ENCODE results near the gene UNC5A.
"Not testable (repeated sequence)": the region's sequence is repeated elsewhere in the genome, so short reads cannot be mapped to it uniquely, and the experiment has no call there.

UNC5A gene

DNA sequence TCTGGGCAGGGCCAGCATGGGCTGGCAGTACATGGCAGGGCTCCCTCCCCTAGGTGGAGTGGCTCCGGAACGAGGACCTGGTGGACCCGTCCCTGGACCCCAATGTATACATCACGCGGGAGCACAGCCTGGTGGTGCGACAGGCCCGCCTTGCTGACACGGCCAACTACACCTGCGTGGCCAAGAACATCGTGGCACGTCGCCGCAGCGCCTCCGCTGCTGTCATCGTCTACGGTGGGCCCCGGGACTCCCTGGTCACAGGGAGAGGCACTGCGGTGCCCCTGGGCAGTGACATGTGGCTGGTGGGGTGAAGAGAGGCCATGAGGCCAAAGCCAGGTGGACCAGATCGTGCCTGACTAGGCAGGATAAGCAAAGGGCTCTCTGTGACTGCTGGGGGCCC lies 58.4 kb downstream of the UNC5A start:
- Histone ChIP-seq H3K27ac (ENCODE audit: low read length) (no peak overlapping the region), H3K79me2 (ENCODE audit: insufficient read depth, low read length) (no peaks in the 10 kb centered on the region)
- no peak for ATAC-seq (ENCODE audit: insufficient read depth, low read depth)

GRCh38 chr5:176869501-176870109 lies 59.2 kb downstream of the UNC5A start:
- Histone ChIP-seq H3K4me1 (ENCODE audit: insufficient read depth, low read length) (no peaks in the 10 kb centered on the region), H3K4me3 (ENCODE audit: low read depth in 1 of 2, low read length in 2 of 2) (peak overlapping the region in 1 of 2 experiments; percentile 32; a peak in 1 of 4 replicates), H2AFZ (ENCODE audit: low read depth, low read length) (no peak overlapping the region), H4K20me1 (ENCODE audit: insufficient read depth, low read length) (no peaks in the 10 kb centered on the region), H3K27me3 (ENCODE audit: insufficient read depth, low read length, poor library complexity) (no peaks in the 10 kb centered on the region), H3K4me2 (ENCODE audit: insufficient read depth, low read length) (no peak overlapping the region), H3K27ac (ENCODE audit: low read length) (no peak overlapping the region), H3K36me3 (ENCODE audit: insufficient read depth, low read length) (no peaks in the 10 kb centered on the region), H3K79me2 (ENCODE audit: insufficient read depth, low read length) (no peaks in the 10 kb centered on the region), H3K9ac (ENCODE audit: low read depth, low read length) (no peak overlapping the region), H3K9me3 (ENCODE audit: insufficient read depth, low read length, severe bottlenecking) (peaks cover 34% of the 10 kb centered on the region)
- ATAC-seq (ENCODE audit: insufficient read depth, low read depth) (no peak), DNase-seq (no peak)
- TF ChIP-seq CTCF (IDR thresholded peaks at IDR 0.05; ENCODE audit: borderline replicate concordance, extremely low read depth, low read length, poor library complexity, severe bottlenecking) (no peak), EZH2 (IDR thresholded peaks at IDR 0.05; ENCODE audit: borderline replicate concordance, low read depth, low read length, severe bottlenecking) (no peak)

More for the DNA sequence above, 58.4 kb downstream of the UNC5A start:
- Histone ChIP-seq H3K9me3 (ENCODE audit: insufficient read depth, low read length, severe bottlenecking) (peaks cover 28% of the 10 kb centered on the region), H3K9ac (ENCODE audit: low read depth, low read length) (no peak overlapping the region), H3K27me3 (ENCODE audit: insufficient read depth, low read length, poor library complexity) (no peaks in the 10 kb centered on the region), H3K4me2 (ENCODE audit: insufficient read depth, low read length) (no peak overlapping the region), H3K36me3 (ENCODE audit: insufficient read depth, low read length) (no peaks in the 10 kb centered on the region), H3K4me3 (ENCODE audit: low read depth in 1 of 2, low read length in 2 of 2) (no peak overlapping the region), H4K20me1 (ENCODE audit: insufficient read depth, low read length) (no peaks in the 10 kb centered on the region), H2AFZ (ENCODE audit: low read depth, low read length) (no peak overlapping the region), H3K4me1 (ENCODE audit: insufficient read depth, low read length) (no peaks in the 10 kb centered on the region)
- no peak for TF ChIP-seq EZH2 (IDR thresholded peaks at IDR 0.05; ENCODE audit: borderline replicate concordance, low read depth, low read length, severe bottlenecking)
- no peak for TF ChIP-seq CTCF (IDR thresholded peaks at IDR 0.05; ENCODE audit: borderline replicate concordance, extremely low read depth, low read length, poor library complexity, severe bottlenecking)
- DNase-seq, result no peak

DNA sequence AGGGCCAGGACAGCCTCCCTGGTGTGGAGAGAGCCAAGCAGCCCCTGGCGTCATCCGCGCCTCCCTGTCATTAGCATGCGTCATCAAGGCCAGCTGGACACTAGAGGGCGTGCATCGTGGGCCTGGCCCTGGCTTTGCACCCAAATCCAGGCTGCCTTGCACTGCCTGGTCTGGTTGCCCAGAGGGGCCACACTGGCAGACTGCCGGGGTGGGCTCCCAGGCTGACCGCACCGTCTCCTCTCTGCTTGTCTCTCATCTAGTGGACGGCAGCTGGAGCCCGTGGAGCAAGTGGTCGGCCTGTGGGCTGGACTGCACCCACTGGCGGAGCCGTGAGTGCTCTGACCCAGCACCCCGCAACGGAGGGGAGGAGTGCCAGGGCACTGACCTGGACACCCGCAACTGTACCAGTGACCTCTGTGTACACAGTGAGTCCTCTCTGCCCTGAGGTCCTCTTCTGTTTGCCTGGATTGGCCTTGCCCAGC lies 59.8 kb downstream of the UNC5A start:
- Histone ChIP-seq H3K9ac (ENCODE audit: low read depth, low read length) (no peak overlapping the region), H3K4me2 (ENCODE audit: insufficient read depth, low read length) (no peak overlapping the region), H3K4me1 (ENCODE audit: insufficient read depth, low read length) (0 out of 2 replicates have a peak, but pooled peaks cover under 1% of the 10 kb centered on the region), H4K20me1 (ENCODE audit: insufficient read depth, low read length) (no peaks in the 10 kb centered on the region), H3K4me3 (ENCODE audit: low read depth in 1 of 2, low read length in 2 of 2) (peak overlapping the region in 1 of 2 experiments; percentile 32; a peak in 1 of 4 replicates), H3K36me3 (ENCODE audit: insufficient read depth, low read length) (no peaks in the 10 kb centered on the region), H3K79me2 (ENCODE audit: insufficient read depth, low read length) (no peaks in the 10 kb centered on the region), H2AFZ (ENCODE audit: low read depth, low read length) (no peak overlapping the region), H3K27me3 (ENCODE audit: insufficient read depth, low read length, poor library complexity) (peaks cover 5% of the 10 kb centered on the region), H3K27ac (ENCODE audit: low read length) (no peak overlapping the region), H3K9me3 (ENCODE audit: insufficient read depth, low read length, severe bottlenecking) (peaks cover 34% of the 10 kb centered on the region)
- no peak for ATAC-seq (ENCODE audit: insufficient read depth, low read depth)
- no peak for DNase-seq
- TF ChIP-seq EZH2 (IDR thresholded peaks at IDR 0.05; ENCODE audit: borderline replicate concordance, low read depth, low read length, severe bottlenecking) (no peak), CTCF (IDR thresholded peaks at IDR 0.05; ENCODE audit: borderline replicate concordance, extremely low read depth, low read length, poor library complexity, severe bottlenecking) (no peak)

GRCh38 chr5:176870644-176871043 lies 60.3 kb downstream of the UNC5A start:
- peaks cover 34% of the 10 kb centered on the region for H3K9me3 ChIP-seq (ENCODE audit: insufficient read depth, low read length, severe bottlenecking)
- not testable (repeated sequence) for H3K27ac ChIP-seq (ENCODE audit: low read length); H3K9ac ChIP-seq (ENCODE audit: low read depth, low read length); H4K20me1 ChIP-seq (ENCODE audit: insufficient read depth, low read length); H3K4me2 ChIP-seq (ENCODE audit: insufficient read depth, low read length); H3K36me3 ChIP-seq (ENCODE audit: insufficient read depth, low read length); H3K79me2 ChIP-seq (ENCODE audit: insufficient read depth, low read length); ATAC-seq (ENCODE audit: insufficient read depth, low read depth); DNase-seq; H2AFZ ChIP-seq (ENCODE audit: low read depth, low read length); H3K27me3 ChIP-seq (ENCODE audit: insufficient read depth, low read length, poor library complexity); H3K4me3 ChIP-seq (ENCODE audit: low read depth in 1 of 2, low read length in 2 of 2); H3K4me1 ChIP-seq (ENCODE audit: insufficient read depth, low read length)

- not testable (repeated sequence) for H3K4me2 ChIP-seq (ENCODE audit: insufficient read depth, low read length); H4K20me1 ChIP-seq (ENCODE audit: insufficient read depth, low read length); H3K79me2 ChIP-seq (ENCODE audit: insufficient read depth, low read length); H3K9ac ChIP-seq (ENCODE audit: low read depth, low read length); H2AFZ ChIP-seq (ENCODE audit: low read depth, low read length); H3K27ac ChIP-seq (ENCODE audit: low read length); H3K4me3 ChIP-seq (ENCODE audit: low read depth in 1 of 2, low read length in 2 of 2); ATAC-seq (ENCODE audit: insufficient read depth, low read depth); H3K36me3 ChIP-seq (ENCODE audit: insufficient read depth, low read length)
- Histone ChIP-seq H3K9me3 (ENCODE audit: insufficient read depth, low read length, severe bottlenecking) (peaks cover 34% of the 10 kb centered on the region), H3K27me3 (ENCODE audit: insufficient read depth, low read length, poor library complexity) (peaks cover 28% of the 10 kb centered on the region), H3K4me1 (ENCODE audit: insufficient read depth, low read length) (peaks cover 24% of the 10 kb centered on the region)
- DNase-seq, result peak; percentile 18
These were observed 62.2 kb downstream of the UNC5A start for GRCh38 chr5:176872586-176872985.

DNA sequence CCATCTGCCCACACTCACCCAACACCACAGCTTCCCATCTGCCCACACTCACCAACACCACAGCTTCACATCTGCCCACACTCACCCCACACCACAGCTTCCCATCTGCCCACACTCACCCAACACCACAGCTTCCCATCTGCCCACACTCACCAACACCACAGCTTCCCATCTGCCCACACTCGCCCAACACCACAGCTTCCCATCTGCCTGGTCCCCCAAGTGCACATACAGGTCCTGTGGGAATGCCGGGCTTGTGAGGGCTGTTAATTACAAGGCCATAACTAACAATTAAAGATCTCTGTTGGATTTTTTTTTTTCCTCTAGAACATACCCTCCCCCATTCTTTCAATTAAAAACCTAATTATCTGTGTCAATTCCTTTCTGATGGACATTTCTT lies 62.7 kb downstream of the UNC5A start:
- ATAC-seq (ENCODE audit: insufficient read depth, low read depth); H2AFZ ChIP-seq (ENCODE audit: low read depth, low read length); H4K20me1 ChIP-seq (ENCODE audit: insufficient read depth, low read length); H3K4me3 ChIP-seq (ENCODE audit: low read depth in 1 of 2, low read length in 2 of 2); DNase-seq; H3K4me2 ChIP-seq (ENCODE audit: insufficient read depth, low read length); H3K79me2 ChIP-seq (ENCODE audit: insufficient read depth, low read length); H3K9ac ChIP-seq (ENCODE audit: low read depth, low read length); H3K36me3 ChIP-seq (ENCODE audit: insufficient read depth, low read length): not testable (repeated sequence)
- Histone ChIP-seq H3K9me3 (ENCODE audit: insufficient read depth, low read length, severe bottlenecking) (peaks cover 34% of the 10 kb centered on the region), H3K4me1 (ENCODE audit: insufficient read depth, low read length) (peaks cover 25% of the 10 kb centered on the region), H3K27ac (ENCODE audit: low read length) (peak overlapping the region; percentile 32; the same call in 1 of the 2 replicates), H3K27me3 (ENCODE audit: insufficient read depth, low read length, poor library complexity) (peaks cover 28% of the 10 kb centered on the region)
